Epithelial cell of prostate (primary cell): ENCODE results near the gene C19orf67.
A peak's percentile ranks its signal among the peaks of the same experiment; 100 is the strongest.

Experiments used
- DNase-seq: peaks from one replicate; pipeline ENCODE4 v3.0.0-alpha.2; 2011; ENCODE audit warnings: low read depth, low spot score
- H3K27ac ChIP-seq: fragments of 450-650 bp; 2 replicates; pipeline ENCODE4 v1.5.1; 2017; ENCODE audit warnings: mild to moderate bottlenecking

C19orf67 gene

GRCh38 chr19:14088634-14089411 lies 3.2 kb upstream of the C19orf67 start:
- no peak overlapping the region for H3K27ac ChIP-seq
- no peak for DNase-seq

- no peak overlapping the region for H3K27ac ChIP-seq
- no peak for DNase-seq
These were observed 515 bp upstream of the C19orf67 start for GRCh38 chr19:14086098-14086497.

- DNase-seq, result no peak
- no peak overlapping the region for H3K27ac ChIP-seq
These were observed 3.0 kb downstream of the C19orf67 start for GRCh38 chr19:14082675-14082960.

GRCh38 chr19:14081797-14082674 lies 3.5 kb downstream of the C19orf67 start:
- peak overlapping the region; percentile 88 for H3K27ac ChIP-seq
- DNase-seq, result peak; percentile 81

- peak overlapping the region; percentile 88 for H3K27ac ChIP-seq
- peak; percentile 86 for DNase-seq
These were observed 4.4 kb downstream of the C19orf67 start for GRCh38 chr19:14080887-14081796.

- DNase-seq, result no peak
- no peak overlapping the region for H3K27ac ChIP-seq
These were observed 7.2 kb downstream of the C19orf67 start for GRCh38 chr19:14078411-14078810.

GRCh38 chr19:14073925-14074838 lies 11.4 kb downstream of the C19orf67 start:
- H3K27ac ChIP-seq, result peak overlapping the region; percentile 79
- DNase-seq, result no peak

- H3K27ac ChIP-seq, result peak overlapping the region; percentile 79
- no peak for DNase-seq
These were observed 12.2 kb downstream of the C19orf67 start for GRCh38 chr19:14073261-14073924.

GRCh38 chr19:14072535-14073260 lies 12.9 kb downstream of the C19orf67 start, which contains the start of gene MISP3:
Gene MISP3 (plus strand): TSS chr19:14072786. CDS start chr19:14073310, 524 bp downstream.
- no peak for DNase-seq
- H3K27ac ChIP-seq, result peak within 1 kb of the TSS; percentile 79

GRCh38 chr19:14070268-14071050 lies 15.1 kb downstream of the C19orf67 start:
- DNase-seq, result no peak
- H3K27ac ChIP-seq, result no peak overlapping the region

- no peak overlapping the region for H3K27ac ChIP-seq
- no peak for DNase-seq
These were observed 19.4 kb downstream of the C19orf67 start for GRCh38 chr19:14066134-14066533.

GRCh38 chr19:14063105-14063504 lies 22.5 kb downstream of the C19orf67 start:
- no peak overlapping the region for H3K27ac ChIP-seq

GRCh38 chr19:14062558-14062855 lies 23.1 kb downstream of the C19orf67 start:
- H3K27ac ChIP-seq, result no peak overlapping the region
- DNase-seq, result no peak

More at GRCh38 chr19:14063105-14063504, 22.5 kb downstream of the C19orf67 start:
- no peak for DNase-seq

GRCh38 chr19:14061751-14062557 lies 23.6 kb downstream of the C19orf67 start, which contains the start of gene PALM3:
Gene PALM3 (minus strand): TSS chr19:14062076. CDS start chr19:14061980, 96 bp downstream.
- H3K27ac ChIP-seq, result no peak within 1 kb of the TSS
- no peak for DNase-seq

GRCh38 chr19:14061081-14061749 lies 24.4 kb downstream of the C19orf67 start:
- DNase-seq, result no peak
- H3K27ac ChIP-seq, result no peak overlapping the region

- no peak overlapping the region for H3K27ac ChIP-seq
- DNase-seq, result no peak
These were observed 25.9 kb downstream of the C19orf67 start for GRCh38 chr19:14059652-14060155.
